ENCODE data around the gene N4BP3. TPM values are rescaled to one million over a fixed set of nuclear protein-coding genes. Genes with fewer than 3 reads are reported as not detected.

Gene N4BP3
- total and polyA plus RNA-seq, 2 of the 4 experiments (the other 2 are of a cell fraction): 0.14 to 0.18 TPM

DNA sequence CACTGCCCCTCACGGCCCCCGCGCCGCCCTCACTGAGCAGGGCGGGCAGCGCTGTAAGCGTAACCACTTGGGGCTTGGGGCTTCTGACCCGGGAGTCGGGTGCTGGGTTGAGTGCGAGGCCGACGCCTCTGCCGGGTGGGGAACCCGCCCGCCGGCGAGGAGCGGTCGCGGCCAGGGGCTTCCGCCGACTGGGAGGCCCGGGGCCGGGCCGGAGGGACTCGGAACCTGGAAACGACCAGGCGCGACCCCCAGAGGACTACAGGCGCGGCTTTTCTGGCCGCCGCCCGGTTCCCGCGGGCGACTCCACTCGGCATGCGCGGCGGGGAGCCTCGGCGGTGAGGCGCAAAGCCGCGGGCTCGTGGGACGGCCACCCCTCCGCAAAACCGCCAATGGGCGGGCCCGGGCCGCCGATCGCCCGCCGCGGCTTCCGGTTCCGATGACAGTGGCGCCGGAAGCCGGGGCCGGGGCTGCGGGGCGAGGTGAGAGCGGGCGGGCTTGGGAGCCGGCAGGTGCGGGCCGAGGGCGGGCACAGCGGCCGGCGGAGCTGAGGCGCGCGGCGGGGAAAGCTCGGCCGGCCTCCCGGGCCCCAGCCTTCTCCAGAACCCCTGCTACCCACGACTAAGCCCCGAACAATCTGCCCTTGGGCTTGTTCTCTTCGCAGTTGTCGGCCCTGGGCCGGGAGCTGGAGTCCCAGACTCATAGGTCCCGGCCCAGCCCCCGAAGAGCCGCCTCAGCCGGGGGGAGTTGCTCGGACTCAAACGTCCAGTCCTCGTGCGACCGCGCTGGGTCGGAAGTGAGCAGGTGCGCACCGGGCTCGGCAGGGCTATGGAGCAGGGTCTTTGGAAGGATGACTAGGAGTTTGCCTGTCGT is 17.5 kb downstream of the N4BP3 start, which contains the start of gene RMND5B:
TSS of gene RMND5B (plus strand) at position 439 of the 870 bp plus-strand sequence. CDS start 7,106 bp downstream, outside the sequence.
- ChIA-PET CTCF (interaction anchor here (1.0 kb wide), 1 partner anchor 53 kb away, joined by 3 read pairs; no protein-coding TSS in a partner anchor), POLR2A (ENCODE audit: unreplicated experiment) (no interaction called here)
- Histone ChIP-seq H3K9me1 (ENCODE audit: insufficient read depth, low read length) (no peaks in the 10 kb centered on the region), H4K20me1 (ENCODE audit: insufficient read depth, low read length) (no peaks in the 10 kb centered on the region; the same call in 1 of the 2 replicates), H3K27me3 (ENCODE audit: control insufficient read depth, insufficient read depth, low read length) (no peaks in the 10 kb centered on the region; the same call in none of the 2 replicates), H3K23ac (ENCODE audit: low read depth, low read length) (no peak within 1 kb of the TSS), H2AFZ (replicated peaks; ENCODE audit: low read length, poor library complexity) (peak within 1 kb of the TSS; percentile 98), H2BK120ac (ENCODE audit: low read depth, low read length) (no peak within 1 kb of the TSS), H2AK5ac (ENCODE audit: low read depth, low read length) (peak within 1 kb of the TSS; percentile 65; the same call in 1 of the 2 replicates), H3K4ac (ENCODE audit: low read depth, low read length) (peak within 1 kb of the TSS; percentile 73; the same call in 1 of the 2 replicates), H2BK20ac (ENCODE audit: low read depth, low read length) (no peak within 1 kb of the TSS), H3K18ac (ENCODE audit: low read depth, low read length) (no peak within 1 kb of the TSS; the same call in 1 of the 2 replicates), H2BK15ac (ENCODE audit: low read depth, low read length) (no peak within 1 kb of the TSS; the same call in 2 of the 3 replicates), H3K9me3 (ENCODE audit: control insufficient read depth, insufficient read depth, low read length) (no peaks in the 10 kb centered on the region), H4K8ac (ENCODE audit: low read depth in 2 of 2, low read length in 2 of 2) (peak within 1 kb of the TSS; percentile 62 to 94; a peak in 3 of 4 replicates), H3K4me1 (ENCODE audit: control insufficient read depth, insufficient read depth, low read length) (peaks cover 5% of the 10 kb centered on the region; the same call in 1 of the 2 replicates), H3K4me2 (ENCODE audit: low read depth, low read length) (peak within 1 kb of the TSS; percentile 94), H2AK9ac (replicated peaks; ENCODE audit: low read depth, low read length, poor library complexity) (peak within 1 kb of the TSS; percentile 91), H2BK5ac (ENCODE audit: low read depth, low read length, poor library complexity, severe bottlenecking) (peak within 1 kb of the TSS; percentile 17), H4K5ac (ENCODE audit: low read depth, low read length) (peak within 1 kb of the TSS; percentile 31), H3K9ac (ENCODE audit: low read depth, low read length) (peak within 1 kb of the TSS; percentile 68), H3K56ac (ENCODE audit: extremely low read depth, insufficient read depth, low read length) (peak within 1 kb of the TSS; percentile 35; the same call in 1 of the 2 replicates), H3K4me3 (ENCODE audit: insufficient read depth, low read depth, low read length) (peak within 1 kb of the TSS; percentile 66), H3K79me1 (ENCODE audit: low read depth in 1 of 2, low read length in 2 of 2) (peaks cover 4 to 20% of the 10 kb centered on the region in 2 experiments), H3K27ac (ENCODE audit: insufficient read depth, low read length) (peak within 1 kb of the TSS; percentile 75), H4K91ac (ENCODE audit: insufficient read depth, low read depth, low read length) (no peak within 1 kb of the TSS), H3K36me3 (ENCODE audit: control insufficient read depth, insufficient read depth, low read length) (peaks cover 4% of the 10 kb centered on the region), H3K14ac (replicated peaks; ENCODE audit: low read depth, low read length) (no peak within 1 kb of the TSS)
- DNase-seq (peak; percentile 67), ATAC-seq (ENCODE audit: low read depth) (peak; percentile 97)
- dilution Hi-C loops (cut with HindIII; ENCODE audit: low sequenced_read_pairs, unreplicated experiment) (no loop called here), in situ Hi-C loops (cut with MboI; ENCODE audit: low sequenced_read_pairs) (no loop called here), intact Hi-C loops (cut with micrococcal nuclease) (loop anchor here (5.0 kb wide), 1 partner anchor 54 kb away; no protein-coding TSS in a partner anchor)
- BruUV-seq (replicated peaks): no TSS peak
- WGBS, 2 experiments (ENCODE audit: extremely low coverage in 2 of 2, insufficient read length in 1 of 2): 0% methylated on average over 48 of the region's 102 CpGs; no CpG with 5 or more reads in 1 of the 2 experiments
- TF ChIP-seq MAZ (IDR thresholded peaks at IDR 0.05; ENCODE audit: borderline replicate concordance, low read depth, low read length): peak; percentile 43; the same call in 1 of the 2 replicates
- peak; percentile 97 for TF ChIP-seq BHLHE40 (IDR thresholded peaks at IDR 0.05; ENCODE audit: low read depth, low read length)
- TF ChIP-seq POLR2A (IDR thresholded peaks at IDR 0.05; ENCODE audit: low read depth, low read length): peak; percentile 62; the same call in 1 of the 2 replicates
- TF ChIP-seq NFE2L2 (IDR thresholded peaks at IDR 0.05; ENCODE audit: low read depth, low read length): no peak
- no peak for TF ChIP-seq SMC3 (IDR thresholded peaks at IDR 0.05; ENCODE audit: low read depth, low read length)

Measured in IMR-90 (cell line).